Neural progenitor cell (in vitro differentiated cells): ENCODE measurements around the gene PTPN22. TPM values are rescaled to one million over a fixed set of nuclear protein-coding genes. Genes with fewer than 3 reads are reported as not detected.

Experiments used
- DNase-seq: peaks from one replicate; pipeline ENCODE4 v3.0.0-alpha.2; 2016; ENCODE audit warnings: low spot score
- H2AFZ ChIP-seq: fragments of 200-600 bp; sonication (generic); replicated peaks from 2 replicates; pipeline ENCODE4 v1.6.1; 2016; ENCODE audit warnings: antibody characterized with exemption
- H3F3A ChIP-seq: fragments of 200-600 bp; sonication (generic); 2 replicates; pipeline ENCODE4 v1.6.1; 2016; ENCODE audit warnings: antibody characterized with exemption, low read depth
- H3K27ac ChIP-seq: fragments of 200-600 bp; sonication (generic); 2 replicates; pipeline ENCODE4 v1.5.1; 2016; ENCODE audit warnings: mild to moderate bottlenecking
- H3K27me3 ChIP-seq: fragments of 200-600 bp; sonication (generic); 2 replicates; pipeline ENCODE4 v1.6.1; 2016; ENCODE audit warnings: mild to moderate bottlenecking, moderate library complexity
- H3K36me3 ChIP-seq: fragments of 200-600 bp; sonication (generic); 2 replicates; pipeline ENCODE4 v1.5.1; 2016
- H3K4me1 ChIP-seq: fragments of 200-600 bp; sonication (generic); 2 replicates; pipeline ENCODE4 v1.6.1; 2016; ENCODE audit warnings: mixed run types
- H3K4me2 ChIP-seq: fragments of 200-600 bp; sonication (generic); 2 replicates; pipeline ENCODE4 v1.6.1; 2016
- H3K4me3 ChIP-seq: fragments of 200-600 bp; sonication (generic); 2 replicates; pipeline ENCODE4 v1.5.1; 2016
- H3K79me2 ChIP-seq: fragments of 200-600 bp; sonication (generic); 2 replicates; pipeline ENCODE4 v1.6.1; 2016; ENCODE audit warnings: low read depth
- H3K9ac ChIP-seq: fragments of 200-600 bp; sonication (generic); 2 replicates; pipeline ENCODE4 v1.6.1; 2016
- H3K9me3 ChIP-seq: fragments of 200-600 bp; sonication (generic); 2 replicates; pipeline ENCODE4 v1.5.1; 2016; ENCODE audit warnings: low read depth
- H4K20me1 ChIP-seq: fragments of 200-600 bp; sonication (generic); 2 replicates; pipeline ENCODE4 v1.6.1; 2016; ENCODE audit warnings: low read depth
- H3K27ac Mint-ChIP-seq: 3 replicates; pipeline ENCODE4 v1.8.0; 2021; ENCODE audit warnings: mixed read lengths
- H3K27me3 Mint-ChIP-seq: 2 replicates; pipeline ENCODE4 v1.8.0; 2022; ENCODE audit warnings: low read depth, mild to moderate bottlenecking, inconsistent platforms, moderate library complexity, mixed read lengths; ENCODE audit not compliant: insufficient read depth
- H3K36me3 Mint-ChIP-seq: 3 replicates; pipeline ENCODE4 v1.8.0; 2021; ENCODE audit warnings: mixed read lengths
- H3K4me1 Mint-ChIP-seq: 3 replicates; pipeline ENCODE4 v1.8.0; 2021; ENCODE audit warnings: mixed read lengths
- H3K4me3 Mint-ChIP-seq: 3 replicates; pipeline ENCODE4 v1.8.0; 2021; ENCODE audit warnings: mild to moderate bottlenecking, moderate library complexity, mixed read lengths
- H3K9me3 Mint-ChIP-seq: 3 replicates; pipeline ENCODE4 v1.8.0; 2020; ENCODE audit warnings: mixed read lengths
- CTCF ChIP-seq: fragments of 200-600 bp; sonication (generic); IDR thresholded peaks from 2 replicates; pipeline ENCODE4 v1.5.1; 2017; ENCODE audit warnings: antibody characterized with exemption, mild to moderate bottlenecking
- EZH2 ChIP-seq: fragments of 200-600 bp; sonication (generic); IDR thresholded peaks from 2 replicates; pipeline ENCODE4 v1.6.1; 2017; ENCODE audit warnings: antibody characterized with exemption, mild to moderate bottlenecking, moderate library complexity
- EZH2phosphoT487 ChIP-seq: fragments of 200-600 bp; sonication (generic); IDR thresholded peaks from 2 replicates; pipeline ENCODE4 v1.6.1; 2017; ENCODE audit warnings: antibody characterized with exemption
- total RNA-seq: library from RNA; depleted of rRNA; stranded (reverse); fragments of >200 nt; gene quantifications from 2 replicates; pipeline ENCODE4 v1.2.3, GENCODE V29; 2015; ENCODE audit warnings: low replicate concordance

Gene PTPN22
- total RNA-seq, 1 donor from 2014 or later: not detected

DNA sequence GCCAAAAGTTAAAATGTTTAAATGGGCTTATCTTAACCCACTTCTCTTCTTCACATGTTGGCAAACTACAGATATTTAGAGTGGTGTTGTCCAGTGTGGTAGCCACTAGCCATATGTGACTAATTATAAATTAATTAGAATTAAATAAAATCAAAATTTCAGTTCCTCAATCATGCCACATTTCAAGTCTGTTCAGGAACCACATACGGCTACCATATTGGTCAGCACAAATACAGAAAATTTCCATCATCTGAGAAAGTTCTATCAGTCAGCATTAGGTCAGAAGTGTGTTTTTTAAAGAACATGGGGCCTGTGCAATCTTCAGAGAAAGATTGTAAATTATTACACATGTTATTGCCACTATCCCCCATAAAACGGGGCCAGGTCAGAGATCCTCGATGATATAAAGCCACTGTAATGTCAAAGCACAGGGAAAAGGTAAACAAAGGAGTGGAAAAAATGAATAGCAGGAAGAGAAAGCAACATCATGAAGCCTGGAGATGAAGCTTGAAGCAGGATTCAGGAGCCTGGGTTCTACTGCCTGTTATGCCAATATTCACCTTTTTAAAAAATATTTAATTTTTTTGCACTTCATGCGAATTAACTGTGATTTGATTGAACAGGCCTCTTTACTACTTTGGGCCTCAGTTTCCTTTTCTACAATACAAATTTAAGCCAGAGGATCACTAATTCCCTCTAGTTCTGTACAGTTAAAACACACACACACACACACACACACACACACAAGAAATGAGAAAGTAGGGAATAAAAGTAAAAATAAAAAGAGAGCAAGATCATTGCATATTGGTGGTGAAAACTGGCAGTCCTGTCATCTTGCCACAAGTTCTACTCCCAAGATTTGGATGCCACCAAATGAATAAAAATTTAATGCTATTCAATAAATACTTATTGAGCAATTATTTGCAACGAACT is 61.6 kb downstream of the PTPN22 start:
- Histone ChIP-seq H3F3A (peaks cover 21% of the 10 kb centered on the region), H3K27me3 (no peaks in the 10 kb centered on the region), H3K4me3 (peak overlapping the region; percentile 94), H4K20me1 (peaks cover 44% of the 10 kb centered on the region), H3K9ac (peak overlapping the region; percentile 72), H3K4me2 (peak overlapping the region; percentile 91), H3K36me3 (peaks cover 7% of the 10 kb centered on the region), H3K27ac (no peak overlapping the region), H3K4me1 (peaks cover 19% of the 10 kb centered on the region), H3K79me2 (peaks cover 70% of the 10 kb centered on the region), H3K9me3 (no peaks in the 10 kb centered on the region), H2AFZ (no peak overlapping the region)
- Mint-ChIP-seq H3K4me3 (peak overlapping the region; percentile 100), H3K9me3 (peaks cover 21% of the 10 kb centered on the region), H3K36me3 (peaks cover 33% of the 10 kb centered on the region), H3K4me1 (peaks cover 21% of the 10 kb centered on the region), H3K27me3 (peaks cover 6% of the 10 kb centered on the region), H3K27ac (no peak overlapping the region)
- DNase-seq: no peak
- TF ChIP-seq EZH2: no peak
- no peak for TF ChIP-seq EZH2phosphoT487
- no peak for TF ChIP-seq CTCF

- Mint-ChIP-seq H3K36me3 (peaks cover 41% of the 10 kb centered on the region), H3K27me3 (peaks cover 6% of the 10 kb centered on the region), H3K4me1 (peaks cover 21% of the 10 kb centered on the region), H3K9me3 (peaks cover 21% of the 10 kb centered on the region), H3K4me3 (no peak overlapping the region), H3K27ac (no peak overlapping the region)
- no peak overlapping the region for H3K9ac ChIP-seq
- no peak overlapping the region for H2AFZ ChIP-seq
- peak overlapping the region; percentile 91 for H3K4me2 ChIP-seq
- no peak for DNase-seq
- H3K4me1 ChIP-seq: peaks cover 24% of the 10 kb centered on the region
- no peaks in the 10 kb centered on the region for H3K27me3 ChIP-seq
- H3K9me3 ChIP-seq: no peaks in the 10 kb centered on the region
- peaks cover 7% of the 10 kb centered on the region for H3K36me3 ChIP-seq
- peaks cover 21% of the 10 kb centered on the region for H3F3A ChIP-seq
- H3K4me3 ChIP-seq: peak overlapping the region; percentile 94
- peaks cover 54% of the 10 kb centered on the region for H4K20me1 ChIP-seq
- H3K27ac ChIP-seq: no peak overlapping the region
- peaks cover 83% of the 10 kb centered on the region for H3K79me2 ChIP-seq
- TF ChIP-seq CTCF: no peak
- TF ChIP-seq EZH2phosphoT487: no peak
- no peak for TF ChIP-seq EZH2
These were observed 62.9 kb downstream of the PTPN22 start for GRCh38 chr1:113808450-113809195.

DNA sequence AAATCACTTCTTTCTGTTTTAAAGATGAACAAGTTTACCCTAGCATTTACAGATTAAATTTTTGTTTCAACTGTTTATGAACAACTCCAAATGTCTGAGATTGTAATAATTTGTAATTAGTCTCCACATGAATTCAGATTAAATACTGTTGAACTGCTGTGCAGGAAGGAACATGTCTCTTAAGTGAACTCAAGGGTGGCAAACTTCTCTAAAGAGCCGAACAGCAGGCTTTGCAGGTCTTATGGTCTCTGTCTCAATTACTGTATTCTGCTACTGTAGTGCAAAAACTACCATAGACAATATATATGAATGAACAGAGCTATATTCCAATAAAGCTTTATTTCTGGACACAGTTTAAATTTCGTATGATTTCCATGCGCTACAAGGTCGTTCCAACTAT is 65.9 kb downstream of the PTPN22 start:
- Mint-ChIP-seq H3K4me3 (no peak overlapping the region), H3K4me1 (peaks cover 13% of the 10 kb centered on the region), H3K27me3 (peaks cover 2% of the 10 kb centered on the region), H3K27ac (no peak overlapping the region), H3K36me3 (peaks cover 57% of the 10 kb centered on the region), H3K9me3 (peaks cover 32% of the 10 kb centered on the region)
- Histone ChIP-seq H3K4me2 (no peak overlapping the region), H3K4me3 (no peak overlapping the region), H3K4me1 (peaks cover 24% of the 10 kb centered on the region), H2AFZ (no peak overlapping the region), H3K36me3 (peaks cover 7% of the 10 kb centered on the region), H3K27me3 (no peaks in the 10 kb centered on the region), H3F3A (peaks cover 3% of the 10 kb centered on the region), H3K27ac (no peak overlapping the region), H4K20me1 (peaks cover 72% of the 10 kb centered on the region), H3K79me2 (peaks cover 100% of the 10 kb centered on the region), H3K9ac (no peak overlapping the region), H3K9me3 (no peaks in the 10 kb centered on the region)
- TF ChIP-seq EZH2phosphoT487: no peak
- TF ChIP-seq EZH2: no peak
- no peak for TF ChIP-seq CTCF
- DNase-seq: no peak
